ENCODE results near the gene SELENOI.

The SELENOI gene

GRCh38 chr2:26410764-26411243 is 64.9 kb downstream of the SELENOI start:
- DNase-seq (ENCODE audit: low read depth in 2 of 2) = no peak

GRCh38 chr2:26411419-26411818 is 65.5 kb downstream of the SELENOI start:
- DNase-seq (ENCODE audit: low read depth in 2 of 2) = no peak

GRCh38 chr2:26412091-26412673 is 66.2 kb downstream of the SELENOI start:
- DNase-seq (ENCODE audit: low read depth in 2 of 2) = no peak

GRCh38 chr2:26414311-26414710 is 68.4 kb downstream of the SELENOI start:
- no peak for DNase-seq (ENCODE audit: low read depth in 2 of 2)

- DNase-seq (ENCODE audit: low read depth in 2 of 2) = no peak
Observed at GRCh38 chr2:26421961-26422360, 76.0 kb downstream of the SELENOI start.

- no peak for DNase-seq (ENCODE audit: low read depth in 2 of 2)
Observed at GRCh38 chr2:26422947-26423629, 77.1 kb downstream of the SELENOI start.

GRCh38 chr2:26423750-26424149 is 77.8 kb downstream of the SELENOI start:
- no peak for DNase-seq (ENCODE audit: low read depth in 2 of 2)

GRCh38 chr2:26424221-26424620 is 78.3 kb downstream of the SELENOI start:
- no peak for DNase-seq (ENCODE audit: low read depth in 2 of 2)

- DNase-seq (ENCODE audit: low read depth in 2 of 2) = no peak
Observed at GRCh38 chr2:26428846-26429245, 82.9 kb downstream of the SELENOI start.

- DNase-seq (ENCODE audit: low read depth in 2 of 2) = no peak
Observed at GRCh38 chr2:26429779-26430578, 84.0 kb downstream of the SELENOI start.

- DNase-seq (ENCODE audit: low read depth in 2 of 2) = no peak
Observed at GRCh38 chr2:26430826-26431225, 84.9 kb downstream of the SELENOI start.

- DNase-seq (ENCODE audit: low read depth in 2 of 2) = no peak
Observed at GRCh38 chr2:26432363-26432762, 86.4 kb downstream of the SELENOI start.

GRCh38 chr2:26432859-26433258 is 86.9 kb downstream of the SELENOI start:
- DNase-seq (ENCODE audit: low read depth in 2 of 2) = no peak

- DNase-seq (ENCODE audit: low read depth in 2 of 2) = no peak
Observed at GRCh38 chr2:26435106-26435505, 89.2 kb downstream of the SELENOI start.

GRCh38 chr2:26438526-26438925 is 92.6 kb downstream of the SELENOI start:
- no peak for DNase-seq (ENCODE audit: low read depth in 2 of 2)

- DNase-seq (ENCODE audit: low read depth in 2 of 2) = no peak
Observed at GRCh38 chr2:26438926-26439325, 93.0 kb downstream of the SELENOI start.

- no peak for DNase-seq (ENCODE audit: low read depth in 2 of 2)
Observed at GRCh38 chr2:26442301-26442700, 96.4 kb downstream of the SELENOI start.

- DNase-seq (ENCODE audit: low read depth in 2 of 2) = no peak
Observed at GRCh38 chr2:26442707-26443106, 96.8 kb downstream of the SELENOI start.

- DNase-seq (ENCODE audit: low read depth in 2 of 2) = no peak
Observed at GRCh38 chr2:26444236-26444635, 98.3 kb downstream of the SELENOI start.

Measured in stimulated activated CD4-positive, alpha-beta T cell treated with anti-CD3 and anti-CD28 coated beads, Interleukin-12 subunit alpha, Interleukin-12 subunit beta, amount 100 ng/mL, for 24 hours (primary cell).